Naive thymus-derived CD8-positive, alpha-beta T cell (primary cell): ENCODE results near the gene NOP58. TPM values are rescaled to one million over a fixed set of nuclear protein-coding genes. Genes with fewer than 3 reads are reported as not detected.
A peak's percentile ranks its signal among the peaks of the same experiment; 100 is the strongest.
"Not testable (repeated sequence)": the region's sequence is repeated elsewhere in the genome, so short reads cannot be mapped to it uniquely, and the experiment has no call there.

Source experiments
- ATAC-seq, 2 donors: fragments of 150-1000 bp; cut with Tn5 transposase in 1 of 2; sonication (Bioruptor Pico), chemical (Tn5 transposase) in 1 of 2; 1 replicate in 1 of 2; 2 replicates in 1 of 2; pipeline ENCODE4 v1.10.0; 2021; ENCODE audit warnings: mild to moderate bottlenecking in 2 of 2, moderate library complexity in 2 of 2
- POLR2A ChIA-PET: fragments of 350-600 bp; sonication (Branson Sonifier 250); formaldehyde crosslinking; loops from one replicate; lab custom pipeline; 2021; ENCODE audit warnings: antibody characterized with exemption; lab: Charles Lee
- DNase-seq, 10 donors: peaks; one replicate each; pipeline versions ENCODE4 v3.0.0 to v3.0.0-alpha.2; 2020 to 2022
- H3K27ac Mint-ChIP-seq, 10 donors: one replicate each; pipeline ENCODE4 v1.8.0; 2020 to 2022; ENCODE audit warnings: mild to moderate bottlenecking in 10 of 10, mixed read lengths in 10 of 10, moderate library complexity in 4 of 10, inconsistent platforms in 1 of 10
- H3K27me3 Mint-ChIP-seq, 5 donors: one replicate each; pipeline ENCODE4 v1.8.0; 2021 to 2022; ENCODE audit warnings: mixed read lengths in 5 of 5
- H3K36me3 Mint-ChIP-seq, 3 donors: one replicate each; pipeline ENCODE4 v1.8.0; 2020 to 2022; ENCODE audit warnings: mixed read lengths in 3 of 3, mild to moderate bottlenecking in 2 of 3, inconsistent platforms in 1 of 3
- H3K4me1 Mint-ChIP-seq, 4 donors: one replicate each; pipeline ENCODE4 v1.8.0; 2021 to 2022; ENCODE audit warnings: mixed read lengths in 4 of 4
- H3K4me3 Mint-ChIP-seq, 10 donors: one replicate each; pipeline ENCODE4 v1.8.0; 2020 to 2022; ENCODE audit warnings: mild to moderate bottlenecking in 10 of 10, mixed read lengths in 10 of 10, moderate library complexity in 6 of 10, inconsistent platforms in 1 of 10
- H3K9me3 Mint-ChIP-seq, 9 donors: one replicate each; pipeline ENCODE4 v1.8.0; 2020 to 2022; ENCODE audit warnings: mixed read lengths in 9 of 9, mild to moderate bottlenecking in 3 of 9, inconsistent platforms in 1 of 9, moderate library complexity in 1 of 9
- polyA plus RNA-seq, 3 donors: library from polyadenylated mRNA; unstranded; fragments of 300-500 nt; fragmentation: Illumina TruSeq; gene quantifications; one replicate each; pipeline ENCODE4 v1.2.3, GENCODE V29; 2021
- total RNA-seq, 8 experiments: library from RNA in 2 of 8; stranded (reverse) in 2 of 8; gene quantifications; one replicate each; pipeline ENCODE4 v1.2.3 and lab custom pipeline; 2021 to 2026

Gene NOP58, protein sequence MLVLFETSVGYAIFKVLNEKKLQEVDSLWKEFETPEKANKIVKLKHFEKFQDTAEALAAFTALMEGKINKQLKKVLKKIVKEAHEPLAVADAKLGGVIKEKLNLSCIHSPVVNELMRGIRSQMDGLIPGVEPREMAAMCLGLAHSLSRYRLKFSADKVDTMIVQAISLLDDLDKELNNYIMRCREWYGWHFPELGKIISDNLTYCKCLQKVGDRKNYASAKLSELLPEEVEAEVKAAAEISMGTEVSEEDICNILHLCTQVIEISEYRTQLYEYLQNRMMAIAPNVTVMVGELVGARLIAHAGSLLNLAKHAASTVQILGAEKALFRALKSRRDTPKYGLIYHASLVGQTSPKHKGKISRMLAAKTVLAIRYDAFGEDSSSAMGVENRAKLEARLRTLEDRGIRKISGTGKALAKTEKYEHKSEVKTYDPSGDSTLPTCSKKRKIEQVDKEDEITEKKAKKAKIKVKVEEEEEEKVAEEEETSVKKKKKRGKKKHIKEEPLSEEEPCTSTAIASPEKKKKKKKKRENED
- total RNA-seq (100 to 1,000 TPM; 130 to 132 TPM), polyA plus RNA-seq (100 to 1,000 TPM in 1 of 3 donors, 10 to 100 TPM in 2; 89.1 to 106 (median 96.5) TPM), total RNA-seq (lab: John Stamatoyannopoulos, UW) (151 to 511 (median 351) reads per million in 6 experiments)

- peaks cover 0 to 35% (median 21%) of the 10 kb centered on the region in 4 donors for H3K4me1 Mint-ChIP-seq
- H3K36me3 Mint-ChIP-seq: peaks cover 0 to 7% (median 0%) of the 10 kb centered on the region in 3 donors
- peak within 1 kb of the TSS in 5 of 10 donors; percentile 72 to 90 (median 80) for H3K27ac Mint-ChIP-seq
- peaks cover 0 to 1% (median 0%) of the 10 kb centered on the region in 5 donors for H3K27me3 Mint-ChIP-seq
- H3K4me3 Mint-ChIP-seq: peak within 1 kb of the TSS in 9 of 10 donors; percentile 51 to 76 (median 69)
- no peaks in the 10 kb centered on the region for H3K9me3 Mint-ChIP-seq
- ATAC-seq (peak; percentile 82 to 83), DNase-seq (peak; percentile 77 to 96 (median 92))
- POLR2A ChIA-PET: interaction anchor here (0.6 to 4.8 kb wide), 5 partner anchors 27 to 816 kb away, joined by 3 to 25 read pairs (median 5); partner anchors contain the start of gene SUMO1
Observed at GRCh38 chr2:202265467-202266277, at the start of gene NOP58. TSS of gene NOP58 (plus strand) at chr2:202265763. CDS start at chr2:202265942, 179 bp downstream.

DNA sequence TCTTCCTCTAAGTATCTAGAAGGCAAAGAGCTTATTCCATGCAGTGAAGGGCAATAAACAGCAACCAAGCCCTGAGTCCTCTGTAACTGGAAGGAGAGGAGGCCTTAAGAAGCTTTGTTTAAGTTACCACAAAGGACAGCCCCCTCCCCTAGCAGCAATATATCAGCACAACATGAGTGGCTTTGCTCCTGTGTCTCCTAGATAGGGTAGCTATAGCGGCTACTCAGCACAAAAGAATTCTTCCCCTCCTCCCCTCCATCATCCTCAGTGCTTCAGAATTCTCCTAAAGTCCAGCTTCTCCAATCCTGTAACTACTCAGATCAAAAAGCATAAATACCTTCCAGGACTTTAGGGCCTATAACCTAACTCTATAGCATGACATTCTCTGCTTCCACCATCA lies 43.7 kb upstream of the NOP58 start:
- Mint-ChIP-seq H3K36me3 (peaks cover 0 to 70% (median 23%) of the 10 kb centered on the region in 3 donors), H3K4me3 (no peak overlapping the region), H3K27ac (peak overlapping the region in 9 of 10 donors; percentile 0 to 44 (median 9)), H3K9me3 (no peaks in the 10 kb centered on the region), H3K4me1 (peaks cover 22 to 54% (median 40%) of the 10 kb centered on the region in 4 donors), H3K27me3 (no peaks in the 10 kb centered on the region)
- DNase-seq (no peak), ATAC-seq (no peak)
- POLR2A ChIA-PET: interaction anchor here (0.6 kb wide), 1 partner anchor 143 kb away, joined by 3 read pairs; no protein-coding TSS in a partner anchor

- H3K4me1 Mint-ChIP-seq: peaks cover 17 to 50% (median 45%) of the 10 kb centered on the region in 4 donors
- DNase-seq: peak in 5 of 10 donors; percentile 1 to 9 (median 4)
- H3K9me3 Mint-ChIP-seq: no peaks in the 10 kb centered on the region
- peak overlapping the region; percentile 91 to 99 (median 98) for H3K4me3 Mint-ChIP-seq
- peak overlapping the region; percentile 71 to 99 (median 98) for H3K27ac Mint-ChIP-seq
- POLR2A ChIA-PET: interaction anchor here (0.5 to 2.2 kb wide), 6 partner anchors 13 to 1388 kb away, joined by 3 to 25 read pairs (median 4); partner anchors contain the start of genes ALS2 and NOP58
- peaks cover 0 to 4% (median 2%) of the 10 kb centered on the region in 3 donors for H3K36me3 Mint-ChIP-seq
- peaks cover 0 to 1% (median 0%) of the 10 kb centered on the region in 5 donors for H3K27me3 Mint-ChIP-seq
- ATAC-seq: peak; percentile 50 to 57
Observed at GRCh38 chr2:202237787-202238233, 27.8 kb upstream of the NOP58 start.

GRCh38 chr2:202238234-202239197 lies 27.0 kb upstream of the NOP58 start, which contains the start of gene SUMO1:
TSS of gene SUMO1 (minus strand) at chr2:202238597. CDS start at chr2:202238451, 146 bp downstream.
- peak; percentile 77 to 97 (median 92) for DNase-seq
- POLR2A ChIA-PET: interaction anchor here (0.6 to 2.2 kb wide), 7 partner anchors 14 to 1375 kb away, joined by 3 to 25 read pairs (median 3); partner anchors contain the start of genes ALS2 and NOP58
- peak within 1 kb of the TSS; percentile 96 to 99 (median 98) for H3K4me3 Mint-ChIP-seq
- H3K4me1 Mint-ChIP-seq: peaks cover 17 to 43% (median 40%) of the 10 kb centered on the region in 4 donors
- H3K27ac Mint-ChIP-seq: peak within 1 kb of the TSS; percentile 95 to 100 (median 98)
- H3K9me3 Mint-ChIP-seq: no peaks in the 10 kb centered on the region
- peak; percentile 92 to 93 for ATAC-seq
- H3K36me3 Mint-ChIP-seq: peaks cover 0 to 4% (median 2%) of the 10 kb centered on the region in 3 donors
- peaks cover 0 to 1% (median 0%) of the 10 kb centered on the region in 5 donors for H3K27me3 Mint-ChIP-seq

DNA sequence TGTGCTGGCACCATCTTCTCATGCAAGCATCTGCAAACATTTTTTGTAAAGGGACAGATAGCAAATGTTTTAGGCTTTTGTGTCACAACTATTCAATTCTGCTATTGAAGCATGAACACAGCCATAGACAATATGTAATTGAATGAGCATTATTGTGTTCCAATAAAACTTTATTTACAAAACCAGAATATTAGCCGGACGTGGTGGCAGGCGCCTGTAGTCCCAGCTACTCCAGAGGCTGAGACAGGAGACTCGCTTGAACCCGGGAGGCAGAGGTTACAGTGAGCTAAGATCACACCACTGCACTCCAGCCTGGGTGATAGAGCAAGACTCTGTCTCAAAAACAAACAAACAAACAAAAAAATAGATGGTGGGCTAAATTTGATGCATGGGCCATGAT lies 17.9 kb upstream of the NOP58 start:
- H3K9me3 Mint-ChIP-seq, H3K36me3 Mint-ChIP-seq, ATAC-seq, DNase-seq, POLR2A ChIA-PET, H3K27ac Mint-ChIP-seq, H3K4me1 Mint-ChIP-seq, H3K27me3 Mint-ChIP-seq, H3K4me3 Mint-ChIP-seq: not testable (repeated sequence)

GRCh38 chr2:202249521-202250253 lies 15.9 kb upstream of the NOP58 start:
- H3K4me1 Mint-ChIP-seq: no peaks in the 10 kb centered on the region
- POLR2A ChIA-PET: interaction anchor here (0.7 kb wide), 1 partner anchor 1101 kb away, joined by 4 read pairs; no protein-coding TSS in a partner anchor
- no peak overlapping the region for H3K27ac Mint-ChIP-seq
- no peaks in the 10 kb centered on the region for H3K36me3 Mint-ChIP-seq
- H3K4me3 Mint-ChIP-seq: no peak overlapping the region
- peaks cover 0 to 8% (median 2%) of the 10 kb centered on the region in 5 donors for H3K27me3 Mint-ChIP-seq
- H3K9me3 Mint-ChIP-seq: peaks cover 0 to 3% (median 0%) of the 10 kb centered on the region in 9 donors
- DNase-seq (no peak), ATAC-seq (no peak)

GRCh38 chr2:202251494-202251893 lies 14.1 kb upstream of the NOP58 start:
- Mint-ChIP-seq H3K9me3 (peaks cover 0 to 4% (median 0%) of the 10 kb centered on the region in 9 donors), H3K27ac (no peak overlapping the region), H3K36me3 (no peaks in the 10 kb centered on the region), H3K4me1 (no peaks in the 10 kb centered on the region), H3K4me3 (no peak overlapping the region), H3K27me3 (peaks cover 0 to 8% (median 2%) of the 10 kb centered on the region in 5 donors)
- POLR2A ChIA-PET: no interaction called here
- no peak for ATAC-seq
- DNase-seq: no peak

DNA sequence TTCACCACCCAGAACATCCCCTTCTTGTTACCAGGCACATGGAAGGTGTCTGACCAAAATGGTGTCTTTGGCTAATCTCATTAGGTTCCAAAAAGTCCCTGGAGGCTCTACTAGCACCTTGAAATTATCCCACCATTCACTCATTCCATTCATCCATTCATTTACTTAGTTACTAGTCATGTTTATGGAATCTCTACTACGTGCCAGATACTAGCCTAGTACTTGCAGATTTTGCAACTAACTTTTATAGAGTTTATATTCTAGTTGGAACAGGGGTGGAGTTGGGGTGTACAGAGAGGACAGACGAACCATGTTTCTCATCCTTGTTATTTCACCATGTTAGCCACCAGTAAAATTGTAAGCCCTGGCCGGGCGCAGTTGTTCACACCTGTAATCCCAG lies 4.0 kb upstream of the NOP58 start:
- Mint-ChIP-seq H3K36me3 (no peaks in the 10 kb centered on the region), H3K9me3 (no peaks in the 10 kb centered on the region), H3K27ac (no peak overlapping the region), H3K4me3 (no peak overlapping the region), H3K4me1 (peaks cover 0 to 4% (median 1%) of the 10 kb centered on the region in 4 donors), H3K27me3 (peaks cover 0 to 1% (median 0%) of the 10 kb centered on the region in 5 donors)
- no peak for DNase-seq
- ATAC-seq: no peak
- POLR2A ChIA-PET: no interaction called here

DNA sequence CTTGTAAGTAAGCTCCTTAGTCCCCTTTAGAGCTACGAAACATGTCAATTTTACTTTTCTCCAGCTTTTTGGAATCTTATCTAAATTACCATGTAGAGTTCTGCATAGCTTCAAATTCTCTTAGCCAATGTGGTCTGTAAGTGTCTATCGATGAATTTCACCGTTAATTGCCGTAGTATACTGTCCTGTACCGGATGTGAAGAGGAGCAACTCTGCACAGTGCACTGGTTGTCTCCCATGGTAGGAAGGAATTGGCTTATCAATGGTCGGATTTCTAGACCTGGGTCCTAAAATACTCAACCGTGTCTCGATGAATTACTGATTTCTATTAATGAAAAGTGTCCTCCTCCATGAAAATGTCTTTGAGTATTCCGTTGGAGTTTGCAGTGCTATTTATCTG lies 1.9 kb downstream of the NOP58 start:
- Mint-ChIP-seq H3K36me3 (peaks cover 0 to 9% (median 0%) of the 10 kb centered on the region in 3 donors), H3K4me1 (peaks cover 0 to 51% (median 30%) of the 10 kb centered on the region in 4 donors), H3K4me3 (peak overlapping the region in 1 of 10 donors; percentile 77), H3K9me3 (no peaks in the 10 kb centered on the region), H3K27me3 (no peaks in the 10 kb centered on the region), H3K27ac (peak overlapping the region in 1 of 10 donors; percentile 81)
- DNase-seq (peak in 1 of 10 donors; percentile 23), ATAC-seq (no peak)
- POLR2A ChIA-PET: interaction anchor here (0.8 to 4.8 kb wide), 3 partner anchors 9 to 1403 kb away, joined by 3 to 25 read pairs (median 4); partner anchors contain the start of genes CLK1 and SUMO1

GRCh38 chr2:202269585-202269984 lies 4.0 kb downstream of the NOP58 start:
- H3K4me1 Mint-ChIP-seq: peaks cover 1 to 57% (median 36%) of the 10 kb centered on the region in 4 donors

More at GRCh38 chr2:202269585-202269984, 4.0 kb downstream of the NOP58 start:
- Mint-ChIP-seq H3K36me3 (peaks cover 0 to 9% (median 0%) of the 10 kb centered on the region in 3 donors), H3K27me3 (no peaks in the 10 kb centered on the region), H3K9me3 (no peaks in the 10 kb centered on the region), H3K4me3 (peak overlapping the region in 9 of 10 donors; percentile 49 to 75 (median 71)), H3K27ac (peak overlapping the region in 8 of 10 donors; percentile 27 to 77 (median 59))
- POLR2A ChIA-PET: interaction anchor here (1.0 kb wide), 1 partner anchor 14 kb away, joined by 3 read pairs; no protein-coding TSS in a partner anchor
- peak in 1 of 10 donors; percentile 5 for DNase-seq
- ATAC-seq: no peak
